Lower lobe of right lung (tissue), 2 donors: ENCODE data around the gene TET1. TPM values are rescaled to one million over a fixed set of nuclear protein-coding genes. Genes with fewer than 3 reads are reported as not detected.
"Not testable (repeated sequence)": the region's sequence is repeated elsewhere in the genome, so short reads cannot be mapped to it uniquely, and the experiment has no call there.

Source experiments
- ATAC-seq, 2 donors: fragments of 200-7000 bp; cut with Tn5 transposase; one replicate each; pipeline ENCODE4 v1.9.1; 2020 to 2022; ENCODE audit warnings: mild to moderate bottlenecking in 2 of 2, moderate library complexity in 2 of 2
- DNase-seq: peaks from one replicate; pipeline ENCODE4 v3.0.0-alpha.2; 2020
- H3K27ac ChIP-seq: fragments of 200-600 bp; one replicate; pipeline ENCODE4 v1.8.0; 2022
- H3K27me3 ChIP-seq: fragments of 200-600 bp; one replicate; pipeline ENCODE4 v1.8.0; 2022; ENCODE audit warnings: low read depth
- H3K36me3 ChIP-seq: fragments of 200-600 bp; one replicate; pipeline ENCODE4 v1.8.0; 2022; ENCODE audit warnings: mild to moderate bottlenecking
- H3K4me1 ChIP-seq: fragments of 200-600 bp; one replicate; pipeline ENCODE4 v1.8.0; 2022
- H3K4me3 ChIP-seq: fragments of 200-600 bp; one replicate; pipeline ENCODE4 v1.8.0; 2022; ENCODE audit warnings: mild to moderate bottlenecking
- H3K9me3 ChIP-seq: fragments of 200-600 bp; one replicate; pipeline ENCODE4 v1.8.0; 2022
- CTCF ChIP-seq: fragments of 200-600 bp; IDR thresholded peaks from one replicate; pipeline ENCODE4 v1.8.0; 2022; ENCODE audit warnings: antibody characterized with exemption, mild to moderate bottlenecking
- intact Hi-C: fragments of 100-400 bp; cut with DNase I; formaldehyde crosslinking; loops from one replicate; pipeline ENCODE4 v1.11.0; 2022
- total RNA-seq: library from RNA; stranded (reverse); fragmentation: NEBNext Ultra II Directional; extraction: Animal tissue kit (Norgen Biotek cat#: 25700); gene quantifications from one replicate; pipeline ENCODE4 v1.2.1, GENCODE V29; 2021
- donor health status: DM: no; HTN: yes; CAD: no; lungs with severe emphysema.

Gene TET1
- total RNA-seq, 1 donor from 2014 or later = 1.8 TPM

DNA sequence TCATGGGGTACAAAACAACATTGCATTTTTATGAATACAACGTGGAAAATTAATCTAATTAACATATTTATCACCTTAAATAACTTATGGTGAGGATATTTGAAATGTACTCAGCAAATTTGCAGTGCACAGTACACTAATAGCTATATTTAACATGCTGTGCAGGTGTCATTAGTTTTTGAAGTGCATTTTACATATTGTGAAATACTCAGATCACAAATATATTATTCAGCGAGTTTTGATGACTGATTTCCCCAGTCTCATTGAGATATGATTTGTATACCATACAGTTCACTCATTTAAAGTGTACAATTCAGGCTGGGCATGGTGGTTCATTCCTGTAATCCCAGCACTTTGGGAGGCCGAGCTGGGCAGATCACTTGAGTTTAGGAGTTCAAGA lies 59.5 kb downstream of the TET1 start:
- TF ChIP-seq CTCF = no peak
- H3K27ac ChIP-seq = no peak overlapping the region
- ATAC-seq = no peak
- H3K27me3 ChIP-seq = no peaks in the 10 kb centered on the region
- no peak for DNase-seq
- H3K9me3 ChIP-seq = no peaks in the 10 kb centered on the region
- no peaks in the 10 kb centered on the region for H3K36me3 ChIP-seq
- intact Hi-C loops = no loop called here
- H3K4me1 ChIP-seq = no peaks in the 10 kb centered on the region
- H3K4me3 ChIP-seq = no peak overlapping the region

GRCh38 chr10:68625316-68625921 lies 65.3 kb downstream of the TET1 start:
- Histone ChIP-seq H3K36me3 (no peaks in the 10 kb centered on the region), H3K27ac (no peak overlapping the region), H3K27me3 (no peaks in the 10 kb centered on the region), H3K9me3 (no peaks in the 10 kb centered on the region), H3K4me1 (no peaks in the 10 kb centered on the region), H3K4me3 (no peak overlapping the region)
- DNase-seq = no peak
- ATAC-seq = no peak
- intact Hi-C loops = no loop called here
- no peak for TF ChIP-seq CTCF

- ATAC-seq (no peak), DNase-seq (no peak)
- no peaks in the 10 kb centered on the region for H3K9me3 ChIP-seq
- intact Hi-C loops = no loop called here
- no peaks in the 10 kb centered on the region for H3K27me3 ChIP-seq
- no peak for TF ChIP-seq CTCF
- H3K4me1 ChIP-seq = no peaks in the 10 kb centered on the region
- no peak overlapping the region for H3K27ac ChIP-seq
- H3K4me3 ChIP-seq = no peak overlapping the region
- H3K36me3 ChIP-seq = no peaks in the 10 kb centered on the region
Observed at GRCh38 chr10:68628576-68629127, 68.5 kb downstream of the TET1 start.

GRCh38 chr10:68632271-68632560 lies 72.1 kb downstream of the TET1 start:
- H3K27me3 ChIP-seq, H3K4me1 ChIP-seq, intact Hi-C loops, DNase-seq, ATAC-seq, H3K27ac ChIP-seq, H3K9me3 ChIP-seq, H3K4me3 ChIP-seq, H3K36me3 ChIP-seq: not testable (repeated sequence)

DNA sequence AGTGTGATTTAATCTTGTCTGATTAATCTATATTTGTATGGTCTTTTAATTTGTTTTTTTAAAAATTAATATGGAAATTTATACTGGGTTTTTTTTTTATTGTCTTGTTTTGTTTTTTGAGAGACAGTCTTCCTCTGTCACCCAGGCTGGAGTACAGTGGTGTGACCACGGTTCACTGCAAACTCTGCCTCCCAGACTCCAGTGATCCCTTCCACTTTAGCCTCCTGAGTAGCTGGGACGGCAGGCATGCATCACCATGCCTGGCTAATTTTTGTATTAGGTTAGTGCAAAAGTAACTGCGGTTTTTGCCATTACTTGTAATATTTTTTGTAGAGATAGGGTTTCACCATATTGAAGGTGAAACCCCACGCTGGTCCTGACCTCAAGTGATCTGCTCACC lies 73.1 kb downstream of the TET1 start:
- no peaks in the 10 kb centered on the region for H3K27me3 ChIP-seq
- no peaks in the 10 kb centered on the region for H3K9me3 ChIP-seq
- no peaks in the 10 kb centered on the region for H3K36me3 ChIP-seq
- no peak overlapping the region for H3K27ac ChIP-seq
- DNase-seq (no peak), ATAC-seq (no peak)
- no peak overlapping the region for H3K4me3 ChIP-seq
- intact Hi-C loops = no loop called here
- no peaks in the 10 kb centered on the region for H3K4me1 ChIP-seq
- TF ChIP-seq CTCF = no peak

- TF ChIP-seq CTCF = no peak
- H3K36me3 ChIP-seq = no peaks in the 10 kb centered on the region
- H3K4me1 ChIP-seq = no peaks in the 10 kb centered on the region
- H3K27ac ChIP-seq = no peak overlapping the region
- intact Hi-C loops = no loop called here
- ATAC-seq = no peak
- DNase-seq = no peak
- H3K4me3 ChIP-seq = no peak overlapping the region
- no peaks in the 10 kb centered on the region for H3K9me3 ChIP-seq
- H3K27me3 ChIP-seq = no peaks in the 10 kb centered on the region
Observed at GRCh38 chr10:68633816-68634466, 73.8 kb downstream of the TET1 start.
